HepG2 (cell line): ENCODE measurements around the gene C12orf43. TPM values are rescaled to one million over a fixed set of nuclear protein-coding genes. Genes with fewer than 3 reads are reported as not detected.

ENCODE experiments used
- ATF7-NPFF ChIP-seq: sonication (generic); formaldehyde crosslinking; IDR thresholded peaks from 2 replicates; pipeline ENCODE4 v1.8.1; 2023; ENCODE audit warnings: mild to moderate bottlenecking, low read depth, missing genetic modification reagents, moderate library complexity
- CENPT ChIP-seq: sonication (generic); formaldehyde crosslinking; IDR thresholded peaks from 2 replicates; pipeline ENCODE4 v1.8.0; 2022; ENCODE audit warnings: low read depth, mild to moderate bottlenecking, moderate library complexity, missing genetic modification reagents
- CHCHD3 ChIP-seq: sonication (generic); formaldehyde crosslinking; IDR thresholded peaks from 2 replicates; pipeline ENCODE4 v1.8.0; 2022; ENCODE audit warnings: mild to moderate bottlenecking, missing genetic modification reagents, moderate library complexity
- GABPB1 ChIP-seq: IDR thresholded peaks from 2 replicates; pipeline ENCODE4 v1.6.1; 2016; ENCODE audit warnings: mild to moderate bottlenecking, missing genetic modification reagents, moderate library complexity, missing compliant biosample characterization
- IRX3 ChIP-seq: sonication (generic); formaldehyde crosslinking; IDR thresholded peaks from 2 replicates; pipeline ENCODE4 v1.8.1; 2023; ENCODE audit warnings: mild to moderate bottlenecking, low read depth, missing genetic modification reagents, borderline replicate concordance
- PRDM15 ChIP-seq: sonication (generic); formaldehyde crosslinking; IDR thresholded peaks from 2 replicates; pipeline ENCODE4 v1.4.0; 2020; ENCODE audit warnings: missing genetic modification reagents
- SAP130 ChIP-seq: IDR thresholded peaks from 2 replicates; pipeline ENCODE4 v1.6.1; 2016; ENCODE audit warnings: low read depth
- SNAI1 ChIP-seq: sonication (generic); formaldehyde crosslinking; IDR thresholded peaks from 2 replicates; pipeline ENCODE4 v1.5.0; 2020; ENCODE audit warnings: mild to moderate bottlenecking, missing genetic modification reagents, borderline replicate concordance
- SP5 ChIP-seq: IDR thresholded peaks from 2 replicates; pipeline ENCODE4 v1.6.1; 2016; ENCODE audit warnings: low read depth, borderline replicate concordance
- THYN1 ChIP-seq: sonication (generic); formaldehyde crosslinking; IDR thresholded peaks from 2 replicates; pipeline ENCODE4 v1.8.1; 2023; ENCODE audit warnings: low read depth, mild to moderate bottlenecking, moderate library complexity, missing genetic modification reagents, borderline replicate concordance
- TMF1 ChIP-seq: sonication (generic); formaldehyde crosslinking; IDR thresholded peaks from 2 replicates; pipeline ENCODE4 v1.8.1; 2022; ENCODE audit warnings: low read depth, missing genetic modification reagents
- ZFY ChIP-seq: sonication (generic); formaldehyde crosslinking; IDR thresholded peaks from 2 replicates; pipeline ENCODE4 v1.4.0; 2020; ENCODE audit warnings: missing genetic modification reagents
- ZNF232 ChIP-seq: sonication (generic); formaldehyde crosslinking; IDR thresholded peaks from 2 replicates; pipeline ENCODE4 v1.4.0; 2020; ENCODE audit warnings: missing genetic modification reagents, borderline replicate concordance
- ZNF256 ChIP-seq: sonication (generic); formaldehyde crosslinking; conservative IDR thresholded peaks from 2 replicates; pipeline ENCODE4 v1.4.0; 2020; ENCODE audit warnings: missing genetic modification reagents
- ZNF431 ChIP-seq: sonication (generic); formaldehyde crosslinking; IDR thresholded peaks from 2 replicates; pipeline ENCODE4 v1.9.0; 2022; ENCODE audit warnings: missing genetic modification reagents, low read depth, mild to moderate bottlenecking, borderline replicate concordance
- ZNF460 ChIP-seq: sonication (generic); formaldehyde crosslinking; IDR thresholded peaks from 2 replicates; pipeline ENCODE4 v1.5.1; 2020; ENCODE audit warnings: missing genetic modification reagents, mild to moderate bottlenecking, borderline replicate concordance
- ZNF550 ChIP-seq: sonication (generic); formaldehyde crosslinking; IDR thresholded peaks from 2 replicates; pipeline ENCODE4 v1.4.0; 2020; ENCODE audit warnings: mild to moderate bottlenecking, missing genetic modification reagents, borderline replicate concordance
- ZNF740 ChIP-seq: sonication (generic); formaldehyde crosslinking; IDR thresholded peaks from 2 replicates; pipeline ENCODE4 v1.4.0; 2020; ENCODE audit warnings: missing genetic modification reagents
- polyA plus RNA-seq, 8 experiments: library from polyadenylated mRNA; depleted of rRNA in 3 of 8; stranded (reverse) in 7 of 8; unstranded in 1 of 8; fragments of >200 nt; fragmentation: Illumina TruSeq in 4 of 8; extraction: Trizol in 4 of 8; gene quantifications; 2 replicates each; pipeline versions ENCODE4 v1.2.1 to v1.2.3, GENCODE V29; 2011 to 2016; ENCODE audit warnings: low read depth in 4 of 8, missing spikeins in 1 of 8, mixed read lengths in 1 of 8; ENCODE audit not compliant: insufficient read depth in 1 of 8
- total RNA-seq, 5 experiments: library from RNA; depleted of rRNA; stranded (reverse); fragments of >200 nt; fragmentation: Illumina TruSeq; extraction: Trizol; gene quantifications; 2 replicates each; pipeline ENCODE4 v1.2.3, GENCODE V29; 2016; ENCODE audit warnings: low read depth in 1 of 5
- TF ChIP-seq, protein P1 (sequence below): sonication (generic); formaldehyde crosslinking; IDR thresholded peaks from 2 replicates; pipeline ENCODE4 v1.9.0; 2022; ENCODE audit warnings: low read depth, missing genetic modification reagents
- TF ChIP-seq, protein P2 (sequence below): sonication (generic); formaldehyde crosslinking; IDR thresholded peaks from 2 replicates; pipeline ENCODE4 v1.5.1; 2020; ENCODE audit warnings: missing genetic modification reagents, mild to moderate bottlenecking, borderline replicate concordance
- TF ChIP-seq, protein P3 (sequence below): sonication (generic); formaldehyde crosslinking; IDR thresholded peaks from 2 replicates; pipeline ENCODE4 v1.9.0; 2021; ENCODE audit warnings: missing genetic modification reagents, mild to moderate bottlenecking, borderline replicate concordance

C12orf43 gene
- total and polyA plus RNA-seq, 2 of the 13 experiments (the other 11 are each of a cell fraction or from before 2014, with no cell fraction given) = 7.9 to 11.1 TPM

- no peak for TF ChIP-seq TMF1 (CRISPR knock-in tag)
- no peak for TF ChIP-seq ZNF740
- no peak for TF ChIP-seq PRDM15 (CRISPR knock-in tag)
- peak; percentile 72 for TF ChIP-seq SAP130 (CRISPR knock-in tag)
- TF ChIP-seq ZFY (CRISPR knock-in tag) = peak; percentile 24; the same call in 1 of the 2 replicates
- TF ChIP-seq ZNF460 (CRISPR knock-in tag) = peak; percentile 22; the same call in 1 of the 2 replicates
- peak; percentile 86 for TF ChIP-seq SP5 (CRISPR knock-in tag)
- TF ChIP-seq, protein P1, sequence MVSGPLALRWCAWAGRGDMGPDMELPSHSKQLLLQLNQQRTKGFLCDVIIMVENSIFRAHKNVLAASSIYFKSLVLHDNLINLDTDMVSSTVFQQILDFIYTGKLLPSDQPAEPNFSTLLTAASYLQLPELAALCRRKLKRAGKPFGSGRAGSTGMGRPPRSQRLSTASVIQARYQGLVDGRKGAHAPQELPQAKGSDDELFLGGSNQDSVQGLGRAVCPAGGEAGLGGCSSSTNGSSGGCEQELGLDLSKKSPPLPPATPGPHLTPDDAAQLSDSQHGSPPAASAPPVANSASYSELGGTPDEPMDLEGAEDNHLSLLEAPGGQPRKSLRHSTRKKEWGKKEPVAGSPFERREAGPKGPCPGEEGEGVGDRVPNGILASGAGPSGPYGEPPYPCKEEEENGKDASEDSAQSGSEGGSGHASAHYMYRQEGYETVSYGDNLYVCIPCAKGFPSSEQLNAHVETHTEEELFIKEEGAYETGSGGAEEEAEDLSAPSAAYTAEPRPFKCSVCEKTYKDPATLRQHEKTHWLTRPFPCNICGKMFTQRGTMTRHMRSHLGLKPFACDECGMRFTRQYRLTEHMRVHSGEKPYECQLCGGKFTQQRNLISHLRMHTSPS (CRISPR knock-in tag) = peak; percentile 33; the same call in 1 of the 2 replicates
- TF ChIP-seq ZNF256 (CRISPR knock-in tag) = no peak
- TF ChIP-seq THYN1 (CRISPR knock-in tag) = no peak
- no peak for TF ChIP-seq ZNF431 (CRISPR knock-in tag)
- TF ChIP-seq ATF7-NPFF = no peak
- no peak for TF ChIP-seq SNAI1
- TF ChIP-seq CENPT (CRISPR knock-in tag) = no peak
- TF ChIP-seq ZNF232 = 0 out of 2 replicates have a peak, but pooled peaks have one; percentile 19
- TF ChIP-seq, protein P2, sequence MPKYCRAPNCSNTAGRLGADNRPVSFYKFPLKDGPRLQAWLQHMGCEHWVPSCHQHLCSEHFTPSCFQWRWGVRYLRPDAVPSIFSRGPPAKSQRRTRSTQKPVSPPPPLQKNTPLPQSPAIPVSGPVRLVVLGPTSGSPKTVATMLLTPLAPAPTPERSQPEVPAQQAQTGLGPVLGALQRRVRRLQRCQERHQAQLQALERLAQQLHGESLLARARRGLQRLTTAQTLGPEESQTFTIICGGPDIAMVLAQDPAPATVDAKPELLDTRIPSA (CRISPR knock-in tag) = no peak
- no peak for TF ChIP-seq GABPB1 (CRISPR knock-in tag)
- TF ChIP-seq CHCHD3 = no peak
- no peak for TF ChIP-seq ZNF550 (CRISPR knock-in tag)
- TF ChIP-seq, protein P3, sequence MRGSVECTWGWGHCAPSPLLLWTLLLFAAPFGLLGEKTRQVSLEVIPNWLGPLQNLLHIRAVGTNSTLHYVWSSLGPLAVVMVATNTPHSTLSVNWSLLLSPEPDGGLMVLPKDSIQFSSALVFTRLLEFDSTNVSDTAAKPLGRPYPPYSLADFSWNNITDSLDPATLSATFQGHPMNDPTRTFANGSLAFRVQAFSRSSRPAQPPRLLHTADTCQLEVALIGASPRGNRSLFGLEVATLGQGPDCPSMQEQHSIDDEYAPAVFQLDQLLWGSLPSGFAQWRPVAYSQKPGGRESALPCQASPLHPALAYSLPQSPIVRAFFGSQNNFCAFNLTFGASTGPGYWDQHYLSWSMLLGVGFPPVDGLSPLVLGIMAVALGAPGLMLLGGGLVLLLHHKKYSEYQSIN (CRISPR knock-in tag) = no peak
- no peak for TF ChIP-seq IRX3
Measured at GRCh38 chr12:121025442-121026226, 9.3 kb upstream of the C12orf43 start (continued).
